CD4-positive, alpha-beta T cell treated with Interleukin-17A for 1 hour (primary cell): ENCODE measurements around the gene MUC4.
"Not testable (repeated sequence)": the region's sequence is repeated elsewhere in the genome, so short reads cannot be mapped to it uniquely, and the experiment has no call there.

Experiments
- DNase-seq: peaks from one replicate; pipeline ENCODE4 v3.0.0-alpha.2; 2020

MUC4 gene

GRCh38 chr3:195809291-195809785, 2.4 kb downstream of the MUC4 start:
- no peak for DNase-seq

GRCh38 chr3:195808741-195809290, 2.9 kb downstream of the MUC4 start:
- DNase-seq, result no peak

- no peak for DNase-seq
Measured at GRCh38 chr3:195807681-195808121, 4.0 kb downstream of the MUC4 start.

GRCh38 chr3:195806916-195807231, 4.9 kb downstream of the MUC4 start:
- DNase-seq, result no peak

GRCh38 chr3:195806211-195806915, 5.4 kb downstream of the MUC4 start:
- no peak for DNase-seq

- not testable (repeated sequence) for DNase-seq
Measured at GRCh38 chr3:195805588-195805987, 6.1 kb downstream of the MUC4 start.

- DNase-seq, result no peak
Measured at GRCh38 chr3:195805181-195805580, 6.5 kb downstream of the MUC4 start.

GRCh38 chr3:195803289-195803908, 8.3 kb downstream of the MUC4 start:
- DNase-seq, result no peak

GRCh38 chr3:195802795-195803194, 8.9 kb downstream of the MUC4 start:
- DNase-seq, result peak; percentile 21

GRCh38 chr3:195802261-195802701, 9.4 kb downstream of the MUC4 start:
- DNase-seq, result peak; percentile 57

GRCh38 chr3:195801251-195802183, 10.2 kb downstream of the MUC4 start:
- no peak for DNase-seq

- DNase-seq, result no peak
Measured at GRCh38 chr3:195800240-195800639, 11.5 kb downstream of the MUC4 start.

GRCh38 chr3:195796795-195797194, 14.9 kb downstream of the MUC4 start:
- DNase-seq, result no peak

- DNase-seq, result no peak
Measured at GRCh38 chr3:195794708-195795107, 17.0 kb downstream of the MUC4 start.

- not testable (repeated sequence) for DNase-seq
Measured at GRCh38 chr3:195792621-195793020, 19.1 kb downstream of the MUC4 start.

GRCh38 chr3:195790901-195791300, 20.8 kb downstream of the MUC4 start:
- DNase-seq, result no peak

GRCh38 chr3:195788711-195789581, 22.8 kb downstream of the MUC4 start:
- DNase-seq, result no peak

- not testable (repeated sequence) for DNase-seq
Measured at GRCh38 chr3:195785781-195786405, 25.8 kb downstream of the MUC4 start.

- not testable (repeated sequence) for DNase-seq
Measured at GRCh38 chr3:195784031-195784430, 27.7 kb downstream of the MUC4 start.

- not testable (repeated sequence) for DNase-seq
Measured at GRCh38 chr3:195781236-195781635, 30.5 kb downstream of the MUC4 start.

GRCh38 chr3:195777975-195778374, 33.8 kb downstream of the MUC4 start:
- DNase-seq, result no peak

- no peak for DNase-seq
Measured at GRCh38 chr3:195774917-195775316, 36.8 kb downstream of the MUC4 start.
